T-helper 22 cell (primary cell): ENCODE measurements around the gene ARFGEF2.
"Not testable (repeated sequence)": the region's sequence is repeated elsewhere in the genome, so short reads cannot be mapped to it uniquely, and the experiment has no call there.

Source experiments
- DNase-seq: peaks from one replicate; pipeline ENCODE4 v3.0.0-alpha.2; 2020; ENCODE audit warnings: low read depth

ARFGEF2 gene

GRCh38 chr20:48928832-48929725 is 7.6 kb downstream of the ARFGEF2 start:
- no peak for DNase-seq

DNA sequence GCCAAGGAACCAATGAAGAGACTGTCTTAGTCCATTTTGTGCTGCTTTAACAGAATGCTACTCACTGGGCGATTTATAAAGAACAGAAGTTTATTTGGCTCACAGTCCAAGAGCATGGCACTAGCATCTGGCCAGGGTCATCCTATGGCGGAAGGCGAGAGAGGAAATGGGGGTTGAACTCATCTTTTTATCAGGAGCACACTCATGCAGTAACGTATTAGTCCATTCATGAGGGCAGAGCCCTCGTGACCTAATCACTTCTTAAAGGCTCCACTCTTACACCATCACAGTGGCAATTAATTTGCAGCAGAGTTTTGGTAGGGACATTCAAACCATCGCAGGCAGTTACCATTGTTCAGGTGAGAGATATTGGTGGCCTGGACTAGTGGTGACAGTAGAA is 8.5 kb downstream of the ARFGEF2 start:
- DNase-seq, result no peak

DNA sequence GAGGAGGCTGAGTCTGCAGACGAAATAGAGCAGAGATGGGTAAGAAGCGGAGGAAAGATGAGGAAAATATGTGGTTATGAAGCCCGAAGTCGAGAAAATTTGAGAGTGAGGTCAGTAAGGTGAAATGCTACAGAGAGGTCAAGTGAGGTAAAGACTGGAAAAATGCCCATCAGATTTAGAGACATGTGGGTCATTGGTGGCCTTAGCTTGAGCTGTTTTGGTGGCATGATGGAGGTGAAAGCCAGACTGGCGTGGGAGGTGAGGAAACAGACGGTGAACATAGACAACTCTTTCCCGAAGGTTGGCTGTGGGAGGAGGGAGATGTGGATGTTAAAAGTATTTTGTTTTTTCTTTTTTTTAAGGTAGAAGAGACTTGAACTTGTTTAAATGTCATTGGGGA is 9.4 kb downstream of the ARFGEF2 start:
- DNase-seq, result no peak

GRCh38 chr20:48931527-48932374 is 10.2 kb downstream of the ARFGEF2 start:
- DNase-seq, result no peak

GRCh38 chr20:48932375-48932941 is 10.9 kb downstream of the ARFGEF2 start:
- no peak for DNase-seq

- no peak for DNase-seq
These were observed 11.7 kb downstream of the ARFGEF2 start for GRCh38 chr20:48933017-48933766.

- DNase-seq, result not testable (repeated sequence)
These were observed 12.9 kb downstream of the ARFGEF2 start for GRCh38 chr20:48934273-48934877.

- DNase-seq, result not testable (repeated sequence)
These were observed 13.5 kb downstream of the ARFGEF2 start for GRCh38 chr20:48934966-48935365.

DNA sequence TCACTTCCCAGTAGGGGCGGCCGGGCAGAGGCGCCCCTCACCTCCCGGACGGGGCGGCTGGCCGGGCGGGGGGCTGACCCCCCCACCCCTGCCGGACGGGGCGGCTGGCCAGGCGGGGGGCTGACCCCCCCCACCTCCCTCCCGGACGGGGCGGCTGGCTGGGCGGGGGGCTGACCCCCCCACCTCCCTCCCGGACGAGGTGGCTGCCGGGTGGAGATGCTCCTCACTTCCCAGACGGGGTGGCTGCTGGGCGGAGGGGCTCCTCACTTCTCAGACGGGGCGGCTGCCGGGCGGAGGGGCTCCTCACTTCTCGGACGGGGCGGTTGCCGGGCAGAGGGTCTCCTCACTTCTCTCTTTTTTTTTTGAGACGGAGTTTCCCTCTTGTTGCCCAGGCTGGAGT is 14.7 kb downstream of the ARFGEF2 start:
- DNase-seq, result not testable (repeated sequence)

DNA sequence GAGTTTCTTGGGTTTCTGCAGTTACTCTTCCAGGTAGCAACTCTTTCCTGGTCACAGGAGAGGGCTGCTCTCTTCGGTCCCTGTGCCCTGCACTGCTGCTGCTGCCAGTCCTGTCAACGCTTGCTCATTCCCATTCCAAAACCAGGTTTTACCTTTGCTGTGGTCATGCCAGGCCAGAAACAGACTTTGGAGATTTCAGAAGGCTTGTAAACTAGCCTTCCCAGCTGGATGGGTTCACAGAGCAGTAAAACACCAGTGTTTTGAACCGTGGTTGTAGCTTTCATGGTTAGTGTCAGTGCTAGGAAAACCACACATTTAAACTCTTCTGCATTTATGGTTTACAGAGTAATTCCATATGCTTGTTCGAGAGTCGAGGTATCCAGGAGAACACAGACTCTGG is 16.2 kb downstream of the ARFGEF2 start:
- DNase-seq, result no peak

DNA sequence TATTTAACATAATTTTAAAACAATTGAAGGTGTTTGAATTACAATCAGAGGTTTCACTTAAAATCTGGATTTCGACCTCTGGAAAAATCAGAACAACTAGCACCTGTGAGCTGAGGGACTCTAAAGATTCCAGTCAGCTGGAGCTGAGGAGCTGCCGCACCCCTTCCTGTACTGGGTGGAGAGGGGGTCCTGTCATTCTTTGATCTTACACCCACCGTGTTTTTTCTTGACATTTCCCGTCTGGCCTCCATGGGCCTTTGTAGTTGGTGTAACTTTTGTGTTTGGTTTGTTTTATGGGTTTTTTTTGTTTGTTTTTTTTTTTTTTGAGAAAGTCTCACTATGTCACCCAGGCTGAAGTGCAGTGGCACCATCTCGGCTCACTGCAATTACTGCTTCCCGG is 17.2 kb downstream of the ARFGEF2 start:
- no peak for DNase-seq

- no peak for DNase-seq
These were observed 18.7 kb downstream of the ARFGEF2 start for GRCh38 chr20:48940170-48940569.

DNA sequence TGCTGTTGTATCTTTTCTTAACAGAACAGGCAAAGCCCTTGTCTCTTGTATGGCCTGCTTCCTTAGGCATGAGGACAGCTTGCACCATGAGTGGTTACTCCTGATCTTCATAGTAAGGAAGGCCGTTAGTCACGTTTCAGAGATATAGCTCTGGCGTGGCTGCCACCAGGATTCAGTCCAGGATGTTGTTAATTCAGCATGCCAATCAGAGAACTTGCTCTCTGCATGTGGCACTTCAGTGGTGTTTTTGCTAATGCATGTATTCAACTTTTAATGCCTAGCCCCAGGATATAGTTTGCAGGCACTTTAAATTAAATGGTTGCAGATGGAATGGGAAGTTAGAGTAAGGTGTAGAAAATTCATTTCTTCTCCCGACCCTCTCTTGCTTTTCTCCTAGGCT is 20.0 kb downstream of the ARFGEF2 start:
- DNase-seq, result no peak

DNA sequence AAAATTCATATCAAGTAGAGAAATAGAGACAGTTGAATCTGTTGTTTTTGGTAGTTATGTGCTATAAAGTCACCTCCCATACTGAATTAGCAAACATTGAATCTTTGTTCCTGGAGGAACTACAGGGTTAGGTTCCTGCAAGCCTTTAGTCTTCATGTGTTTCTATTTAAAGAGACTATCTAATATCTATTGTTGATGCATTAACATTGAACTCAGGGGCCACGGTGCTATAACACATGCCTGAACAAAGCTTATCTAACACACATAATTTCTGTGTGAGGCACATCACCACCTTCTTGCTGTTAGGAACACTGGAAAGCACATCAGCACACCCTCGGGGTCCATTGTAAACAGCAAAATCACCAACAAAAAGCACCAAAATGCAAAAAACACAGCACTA is 21.2 kb downstream of the ARFGEF2 start:
- no peak for DNase-seq

DNA sequence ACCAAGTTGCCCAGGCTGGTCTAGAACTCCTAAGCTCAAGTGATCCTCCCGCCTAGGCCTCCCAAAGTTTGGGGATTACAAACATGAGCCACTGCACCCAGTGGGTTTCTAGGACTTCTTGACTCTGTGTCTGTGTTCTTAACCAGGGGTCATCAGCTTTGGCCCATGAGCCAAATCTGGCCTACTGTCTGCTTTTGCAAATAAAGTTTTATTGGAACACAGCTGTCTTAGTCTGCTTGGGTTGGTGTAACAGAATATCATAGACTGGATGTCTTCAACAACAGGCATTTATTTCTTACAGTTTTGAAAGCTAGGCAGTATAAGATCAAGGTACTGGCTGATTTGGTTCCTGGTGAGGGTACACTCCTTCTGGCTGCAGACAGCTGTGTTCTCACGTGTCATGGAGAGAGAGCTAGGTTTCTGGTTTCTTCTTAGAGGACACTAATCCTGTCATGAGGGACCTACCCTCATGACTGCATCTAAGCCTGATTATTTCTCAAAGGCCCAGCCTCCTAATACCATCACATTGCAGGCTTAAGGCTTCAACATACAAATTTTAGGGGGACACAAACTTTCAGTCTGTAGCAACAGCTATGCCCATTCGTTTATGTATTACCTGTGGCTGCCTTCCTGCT is 23.3 kb downstream of the ARFGEF2 start:
- DNase-seq, result no peak

DNA sequence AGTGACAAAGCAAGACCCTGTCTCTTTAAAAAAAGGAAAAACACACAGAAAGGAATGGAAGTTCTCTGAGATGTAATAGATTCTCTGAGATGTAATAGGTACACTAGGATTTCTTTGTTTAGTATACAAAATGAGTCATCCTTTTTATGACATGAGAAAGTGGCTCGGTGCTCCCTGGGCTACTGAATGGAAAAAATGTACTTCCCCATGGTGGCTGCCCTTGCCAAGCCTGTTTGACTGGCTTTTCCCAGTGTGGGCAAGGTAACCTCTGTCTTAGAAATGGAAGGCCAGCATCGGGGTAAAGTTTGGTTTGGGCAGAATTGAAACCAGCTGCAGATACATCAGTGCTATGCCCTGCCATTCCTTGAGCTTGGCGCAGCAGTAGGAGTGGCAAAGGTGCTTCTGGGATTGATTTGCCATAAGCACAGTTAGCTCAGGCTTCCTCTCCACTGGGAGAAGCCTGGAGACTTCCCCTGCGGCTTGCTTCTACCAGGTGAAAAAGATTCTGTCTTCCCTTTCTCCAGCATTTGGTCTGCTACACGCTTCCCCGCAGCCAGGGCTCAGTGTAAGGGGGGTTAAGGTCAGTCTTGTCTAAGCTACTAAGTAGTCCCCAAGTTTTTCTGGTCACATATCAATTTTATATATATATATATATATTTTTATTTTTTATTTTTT is 24.5 kb downstream of the ARFGEF2 start:
- DNase-seq, result no peak

- DNase-seq, result no peak
These were observed 27.1 kb downstream of the ARFGEF2 start for GRCh38 chr20:48948612-48949011.

- DNase-seq, result no peak
These were observed 28.0 kb downstream of the ARFGEF2 start for GRCh38 chr20:48949304-48950170.

GRCh38 chr20:48951041-48951440 is 29.5 kb downstream of the ARFGEF2 start:
- DNase-seq, result no peak

GRCh38 chr20:48951646-48952045 is 30.1 kb downstream of the ARFGEF2 start:
- no peak for DNase-seq
